OCI-LY3 (cell line): ENCODE results near the gene CLHC1.

Experiments
- CTCF ChIP-seq: fragments of 200-600, 300-600 bp; sonication (generic); IDR thresholded peaks from 2 replicates; pipeline ENCODE4 v1.5.1; 2014; ENCODE audit warnings: antibody characterized with exemption, low read length, low read depth
- EZH2phosphoT487 ChIP-seq: fragments of 200-600 bp; shearing (Covaris generic); IDR thresholded peaks from 2 replicates; pipeline ENCODE4 v1.6.1; 2018; ENCODE audit warnings: antibody characterized with exemption, mixed run types, low read depth

GRCh38 chr2:55229221-55229620, 2.9 kb downstream of the CLHC1 start:
- TF ChIP-seq CTCF (no peak), EZH2phosphoT487 (no peak)
